Amniotic stem cell (primary cell): ENCODE measurements around the gene HTR3A.

Experiments used
- DNase-seq: peaks from one replicate; lab custom pipeline; 2025; lab: John Stamatoyannopoulos, UW

The HTR3A gene

GRCh38 chr11:113979431-113979830 lies 4.5 kb downstream of the HTR3A start:
- no peak for DNase-seq

DNA sequence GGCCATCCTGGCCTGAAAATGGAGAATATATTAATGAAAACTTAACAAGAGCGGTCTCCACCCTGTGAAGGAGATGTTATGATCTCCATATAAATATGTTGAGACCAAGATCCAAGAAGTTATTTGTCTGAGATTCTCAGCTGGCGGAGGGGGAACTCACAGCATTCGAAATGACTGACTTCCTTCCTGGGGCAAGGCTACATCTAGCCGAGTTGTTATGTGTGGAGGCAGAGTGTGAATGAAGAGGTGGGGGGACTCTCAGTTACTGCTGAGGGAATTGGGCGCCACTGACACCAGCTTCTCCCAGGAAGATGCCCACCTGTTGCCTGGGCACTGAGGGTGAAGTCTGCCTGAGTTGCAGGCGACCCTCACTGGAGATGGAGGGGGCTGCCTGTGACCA lies 5.9 kb downstream of the HTR3A start:
- DNase-seq = no peak

DNA sequence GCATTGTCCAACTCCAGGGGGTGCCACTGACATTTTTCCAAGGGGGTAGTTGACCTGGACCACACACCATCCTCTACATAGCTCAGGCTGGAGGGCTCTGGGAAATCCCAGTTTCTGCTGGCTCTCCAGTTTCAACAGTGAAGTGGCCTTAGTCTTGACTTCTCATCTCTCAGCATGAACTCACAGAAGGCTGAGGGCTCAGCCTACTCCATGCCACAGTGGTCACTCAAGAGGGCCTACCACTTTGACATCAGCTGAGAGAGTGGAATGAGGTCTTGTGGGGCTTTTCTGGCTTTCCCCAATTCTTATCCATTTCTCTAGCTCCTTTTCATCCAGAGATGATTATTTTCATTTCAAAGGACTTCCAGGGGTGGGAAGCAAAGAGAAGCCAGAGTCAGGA lies 7.4 kb downstream of the HTR3A start:
- no peak for DNase-seq

- no peak for DNase-seq
Measured at GRCh38 chr11:113984781-113985180, 9.9 kb downstream of the HTR3A start.

DNA sequence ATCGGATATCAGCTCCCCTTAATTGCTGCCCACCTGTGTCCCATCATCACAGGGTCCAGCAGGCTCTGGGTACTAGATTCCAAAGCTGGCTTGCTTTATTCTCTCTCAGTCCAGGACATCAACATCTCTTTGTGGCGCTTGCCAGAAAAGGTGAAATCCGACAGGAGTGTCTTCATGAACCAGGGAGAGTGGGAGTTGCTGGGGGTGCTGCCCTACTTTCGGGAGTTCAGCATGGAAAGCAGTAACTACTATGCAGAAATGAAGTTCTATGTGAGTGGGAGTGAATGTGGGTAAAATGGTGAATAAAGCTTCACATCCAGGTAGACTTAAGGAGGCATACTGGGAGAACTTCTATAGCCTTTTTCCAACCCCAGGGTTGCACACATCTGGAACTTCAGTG lies 11.0 kb downstream of the HTR3A start:
- DNase-seq = no peak

- no peak for DNase-seq
Measured at GRCh38 chr11:113986351-113987140, 11.6 kb downstream of the HTR3A start.

- DNase-seq = no peak
Measured at GRCh38 chr11:113989381-113989780, 14.5 kb downstream of the HTR3A start.

DNA sequence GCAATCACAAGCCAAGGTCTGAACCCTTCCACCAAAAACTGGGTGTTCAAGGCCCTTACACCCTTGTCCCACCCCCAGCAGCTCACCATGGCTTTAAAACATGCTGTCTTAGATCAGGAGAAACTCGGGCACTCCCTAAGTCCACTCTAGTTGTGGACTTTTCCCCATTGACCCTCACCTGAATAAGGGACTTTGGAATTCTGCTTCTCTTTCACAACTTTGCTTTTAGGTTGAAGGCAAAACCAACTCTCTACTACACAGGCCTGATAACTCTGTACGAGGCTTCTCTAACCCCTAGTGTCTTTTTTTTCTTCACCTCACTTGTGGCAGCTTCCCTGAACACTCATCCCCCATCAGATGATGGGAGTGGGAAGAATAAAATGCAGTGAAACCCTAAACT lies 15.0 kb downstream of the HTR3A start:
- DNase-seq = no peak

- no peak for DNase-seq
Measured at GRCh38 chr11:113991170-113991569, 16.3 kb downstream of the HTR3A start.

DNA sequence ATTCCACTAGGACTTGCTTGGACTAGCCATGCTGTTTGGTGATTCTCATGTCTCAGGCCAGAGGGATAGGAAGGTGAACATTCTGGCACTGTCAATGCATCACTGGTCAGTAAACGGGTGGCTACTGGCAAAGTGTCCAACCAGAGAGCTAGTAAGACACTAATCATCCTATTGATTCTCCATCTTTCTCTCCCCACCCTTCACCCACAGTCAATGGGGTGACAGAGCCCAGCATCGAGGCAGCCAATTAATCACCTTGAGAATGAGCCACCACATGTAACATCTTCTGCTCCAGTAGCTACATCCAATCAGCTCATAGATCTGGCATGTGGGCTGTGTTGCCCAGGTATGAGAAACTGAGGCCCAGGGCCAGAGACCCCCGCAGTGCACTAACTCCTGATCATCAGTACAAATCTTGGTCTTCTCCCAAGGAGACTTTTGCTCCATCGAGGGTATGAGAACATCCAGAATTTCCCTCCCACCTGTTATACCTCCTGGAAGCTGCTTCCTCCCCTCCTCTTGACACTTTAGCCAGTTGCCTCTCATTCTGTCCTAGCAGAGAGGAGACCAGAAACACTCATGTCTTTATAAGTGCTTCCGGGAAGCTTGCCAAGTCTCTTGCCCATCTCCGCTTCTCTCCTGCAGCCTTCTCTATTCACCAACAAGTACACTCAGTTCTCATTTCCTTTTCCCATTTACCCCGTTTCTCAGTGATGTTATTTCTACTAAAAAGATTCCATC lies 17.0 kb downstream of the HTR3A start:
- DNase-seq = no peak

GRCh38 chr11:113992459-113993110 lies 17.7 kb downstream of the HTR3A start:
- no peak for DNase-seq

DNA sequence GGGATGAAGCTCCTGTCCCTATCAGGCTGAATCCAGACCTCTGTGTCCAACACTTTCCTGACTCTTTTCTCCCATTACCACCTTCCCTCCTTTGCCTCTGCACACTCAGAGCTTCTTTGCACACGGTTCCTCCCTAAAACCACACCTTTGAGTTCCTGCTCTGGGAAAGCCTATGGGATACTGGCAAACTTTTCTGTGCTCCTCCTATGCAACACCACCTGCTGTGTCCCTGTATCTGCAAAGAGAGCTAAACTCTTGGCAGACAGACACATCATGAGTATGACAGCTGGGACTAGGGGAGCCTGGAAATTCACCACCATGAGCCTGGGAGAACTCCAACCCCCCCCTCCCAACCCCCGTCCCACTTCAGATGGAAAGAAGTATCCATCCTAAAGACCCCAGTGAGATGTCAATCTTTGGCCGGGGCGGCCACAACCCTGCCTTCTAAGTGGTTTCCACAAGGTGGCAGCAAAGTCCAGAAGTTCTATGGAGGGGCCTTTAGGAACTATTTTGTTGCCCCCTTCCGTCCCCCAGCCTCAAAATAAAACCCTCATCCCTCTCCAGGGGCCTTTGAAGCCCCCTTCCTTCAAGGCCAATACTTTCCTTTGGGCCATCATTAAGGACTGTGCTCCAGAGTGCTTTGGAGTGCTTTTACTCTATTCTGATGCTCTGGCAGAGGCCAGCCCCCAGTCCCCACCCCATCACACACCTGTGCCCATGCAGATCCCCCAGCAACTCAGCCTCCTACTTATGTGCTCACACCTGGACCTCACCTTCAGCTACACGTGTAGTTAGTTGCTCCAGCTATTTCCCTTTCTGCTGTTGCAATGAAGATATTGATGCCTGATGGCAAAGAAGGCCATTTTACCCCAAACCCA lies 19.4 kb downstream of the HTR3A start:
- no peak for DNase-seq

DNA sequence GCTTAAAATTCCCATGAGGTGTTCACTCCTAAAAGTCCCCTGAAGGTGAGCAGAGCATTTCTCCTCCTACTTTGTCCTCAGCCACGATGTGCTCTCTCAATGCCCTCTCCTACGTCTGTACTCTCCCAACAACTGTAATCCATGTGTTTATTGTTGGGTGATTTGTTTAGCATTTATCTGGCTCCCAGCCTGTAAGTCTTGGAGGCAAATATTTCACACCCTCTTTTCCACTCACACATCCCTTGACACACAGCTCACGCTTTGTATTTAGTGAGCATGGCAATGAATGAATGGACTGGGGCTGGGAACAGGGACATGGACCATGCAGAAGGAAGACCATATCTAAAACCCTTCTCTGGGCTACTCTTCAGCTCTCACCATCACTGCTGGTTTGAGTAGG lies 22.6 kb downstream of the HTR3A start:
- DNase-seq = no peak

DNA sequence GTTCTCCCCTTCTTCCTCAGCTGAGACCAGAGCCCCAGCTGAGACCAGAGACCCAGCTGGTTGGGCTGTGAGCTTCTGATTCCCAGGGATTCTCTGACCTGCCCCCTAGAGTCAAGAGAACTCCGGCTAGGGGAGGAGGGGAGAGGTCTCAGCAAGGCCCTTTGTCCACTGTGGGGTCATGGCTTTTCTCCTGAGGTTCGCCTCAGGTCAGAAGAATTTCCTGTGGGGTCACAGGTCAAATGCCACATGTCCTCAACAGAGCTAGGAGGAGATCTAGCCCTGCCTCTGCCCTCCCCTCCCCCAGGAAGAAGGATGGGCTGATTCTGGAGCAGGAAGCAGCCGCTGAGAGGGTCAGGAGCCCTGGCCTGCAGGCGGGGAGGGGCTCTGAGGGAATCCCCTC lies 23.7 kb downstream of the HTR3A start:
- no peak for DNase-seq

DNA sequence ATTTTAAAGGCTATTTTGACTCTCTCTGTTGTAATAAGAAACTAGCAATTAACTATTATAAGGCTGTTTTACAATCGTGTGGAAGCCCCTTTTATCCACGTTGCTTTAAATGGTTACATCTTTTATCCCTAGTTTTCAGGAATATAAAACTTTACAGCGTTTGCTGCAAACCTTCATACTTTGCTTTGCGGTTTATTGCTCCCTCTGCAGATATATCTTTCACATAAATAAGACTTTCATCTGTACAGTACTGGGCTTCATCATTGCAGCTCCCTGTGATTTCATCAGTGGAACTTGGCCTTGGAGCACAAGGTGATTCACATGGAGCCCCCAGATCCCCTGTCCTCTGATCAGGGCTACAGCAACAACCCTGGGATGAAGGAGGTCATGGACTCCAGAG lies 25.6 kb downstream of the HTR3A start:
- no peak for DNase-seq

GRCh38 chr11:114001416-114001815 lies 26.5 kb downstream of the HTR3A start:
- no peak for DNase-seq

- DNase-seq = no peak
Measured at GRCh38 chr11:114008331-114008730, 33.4 kb downstream of the HTR3A start.

DNA sequence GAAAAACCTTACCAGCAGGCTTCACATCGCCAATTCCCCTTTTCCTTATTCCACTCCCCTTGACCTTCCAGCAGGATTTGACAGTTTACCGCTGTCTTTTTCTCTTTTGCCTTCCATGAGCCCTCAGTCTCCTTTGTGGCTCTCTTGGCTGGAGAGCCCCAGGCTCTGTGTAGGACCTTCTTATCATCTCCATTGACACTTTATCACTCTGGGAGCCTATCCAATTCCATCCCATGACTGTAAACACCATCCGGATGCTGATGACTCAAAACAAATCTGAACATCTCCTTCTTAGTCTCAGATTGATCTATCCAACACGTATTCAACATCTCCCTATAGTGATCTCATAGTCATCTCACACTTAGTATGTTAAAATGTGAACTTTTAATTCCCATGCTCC lies 36.0 kb downstream of the HTR3A start:
- DNase-seq = no peak

- no peak for DNase-seq
Measured at GRCh38 chr11:114011443-114011842, 36.5 kb downstream of the HTR3A start.

- no peak for DNase-seq
Measured at GRCh38 chr11:114015117-114015516, 40.2 kb downstream of the HTR3A start.

GRCh38 chr11:114016986-114017385 lies 42.1 kb downstream of the HTR3A start:
- DNase-seq = no peak

GRCh38 chr11:114017723-114018122 lies 42.8 kb downstream of the HTR3A start:
- no peak for DNase-seq
